ENCODE results near the gene CST5.

GRCh38 chr20:23884136-23884770, 4.7 kb upstream of the CST5 start:
- TF ChIP-seq CTCF (IDR thresholded peaks at IDR 0.05), result no peak
- TF ChIP-seq ZFX (IDR thresholded peaks at IDR 0.05; ENCODE audit: borderline replicate concordance), result no peak

Data from 22Rv1 (cell line).